Astrocyte (in vitro differentiated cells and primary cell): ENCODE measurements around the gene AK9. TPM values are rescaled to one million over a fixed set of nuclear protein-coding genes. Genes with fewer than 3 reads are reported as not detected.

Experiments
- DNase-seq: peaks from one replicate; pipeline ENCODE4 v3.0.0-alpha.2; 2010; ENCODE audit warnings: low read depth
- FAIRE-seq: peaks from 2 replicates; lab custom pipeline; 2011; peaks lifted over from hg19 to GRCh38; lab: Jason Lieb, UNC
- H2AFZ ChIP-seq: 2 replicates; pipeline ENCODE4 v1.6.0; 2012; ENCODE audit warnings: low read depth, low read length, inconsistent platforms
- H3K27ac ChIP-seq: 2 replicates; pipeline ENCODE4 v1.5.1; 2011; ENCODE audit warnings: low read depth, low read length, inconsistent platforms
- H3K27me3 ChIP-seq: 2 replicates; pipeline ENCODE4 v1.6.0; 2011; ENCODE audit warnings: low read length, inconsistent platforms; ENCODE audit not compliant: insufficient read depth
- H3K36me3 ChIP-seq: 2 replicates; pipeline ENCODE4 v1.5.1; 2011; ENCODE audit warnings: low read length, inconsistent platforms; ENCODE audit not compliant: insufficient read depth
- H3K4me1 ChIP-seq: 2 replicates; pipeline ENCODE4 v1.5.1; 2011; ENCODE audit warnings: low read length, inconsistent platforms; ENCODE audit not compliant: insufficient read depth
- H3K4me2 ChIP-seq: 2 replicates; pipeline ENCODE4 v1.6.0; 2012; ENCODE audit warnings: low read length, inconsistent platforms
- H3K4me3 ChIP-seq: 2 replicates; pipeline ENCODE4 v1.5.1; 2011; ENCODE audit warnings: low read depth, mild to moderate bottlenecking, low read length, inconsistent platforms; ENCODE audit not compliant: insufficient read depth
- H3K79me2 ChIP-seq: 2 replicates; pipeline ENCODE4 v1.6.0; 2012; ENCODE audit warnings: mild to moderate bottlenecking, low read length, inconsistent platforms; ENCODE audit not compliant: insufficient read depth
- H3K9ac ChIP-seq: 2 replicates; pipeline ENCODE4 v1.6.0; 2012; ENCODE audit warnings: mild to moderate bottlenecking, low read length, inconsistent platforms
- H3K9me3 ChIP-seq: 2 replicates; pipeline ENCODE4 v1.5.1; 2012; ENCODE audit warnings: low read depth, mild to moderate bottlenecking, low read length, inconsistent platforms; ENCODE audit not compliant: insufficient read depth
- H4K20me1 ChIP-seq: 2 replicates; pipeline ENCODE4 v1.6.0; 2012; ENCODE audit warnings: low read length, inconsistent platforms; ENCODE audit not compliant: insufficient read depth
- H3K27ac Mint-ChIP-seq: one replicate; pipeline ENCODE4 v1.8.0; 2021; ENCODE audit warnings: mild to moderate bottlenecking, mixed read lengths; ENCODE audit not compliant: unreplicated experiment
- H3K27me3 Mint-ChIP-seq: one replicate; pipeline ENCODE4 v1.8.0; 2021; ENCODE audit warnings: low read depth, mixed read lengths; ENCODE audit not compliant: unreplicated experiment
- H3K36me3 Mint-ChIP-seq: one replicate; pipeline ENCODE4 v1.8.0; 2021; ENCODE audit warnings: low read depth, mixed read lengths; ENCODE audit not compliant: unreplicated experiment
- H3K4me1 Mint-ChIP-seq: one replicate; pipeline ENCODE4 v1.8.0; 2021; ENCODE audit warnings: low read depth, mixed read lengths; ENCODE audit not compliant: unreplicated experiment
- H3K4me3 Mint-ChIP-seq: one replicate; pipeline ENCODE4 v1.8.0; 2021; ENCODE audit warnings: mild to moderate bottlenecking, moderate library complexity, mixed read lengths; ENCODE audit not compliant: unreplicated experiment
- H3K9me3 Mint-ChIP-seq: one replicate; pipeline ENCODE4 v1.8.0; 2021; ENCODE audit warnings: mild to moderate bottlenecking, mixed read lengths; ENCODE audit not compliant: unreplicated experiment
- CTCF ChIP-seq: IDR thresholded peaks from 2 replicates; pipeline ENCODE4 v1.5.1; 2011; ENCODE audit warnings: low read depth, mild to moderate bottlenecking, inconsistent platforms, low read length, moderate library complexity; ENCODE audit not compliant: insufficient read depth
- EZH2 ChIP-seq: IDR thresholded peaks from 2 replicates; pipeline ENCODE4 v1.6.1; 2012; ENCODE audit warnings: mild to moderate bottlenecking, low read length, inconsistent platforms; ENCODE audit not compliant: insufficient read depth
- total RNA-seq: library from RNA; stranded (reverse); gene quantifications from 2 replicates; pipeline ENCODE4 v1.2.1, GENCODE V29; 2021

AK9 gene
- total RNA-seq, 1 donor from 2014 or later, result 3.4 TPM

GRCh38 chr6:109498936-109499335, 192.1 kb downstream of the AK9 start:
- no peak overlapping the region for H2AFZ ChIP-seq
- no peak overlapping the region for H3K9ac ChIP-seq
- no peaks in the 10 kb centered on the region for H3K79me2 ChIP-seq
- no peak for DNase-seq
- H3K4me2 ChIP-seq, result no peak overlapping the region
- FAIRE-seq, result no peak
- H3K4me1 ChIP-seq, result no peaks in the 10 kb centered on the region
- H3K9me3 Mint-ChIP-seq, result no peaks in the 10 kb centered on the region
- H3K27ac ChIP-seq, result no peak overlapping the region
- H3K4me1 Mint-ChIP-seq, result no peaks in the 10 kb centered on the region
- H3K36me3 Mint-ChIP-seq, result no peaks in the 10 kb centered on the region
- H3K9me3 ChIP-seq, result no peaks in the 10 kb centered on the region
- no peaks in the 10 kb centered on the region for H3K27me3 ChIP-seq
- H3K27ac Mint-ChIP-seq, result no peak overlapping the region
- TF ChIP-seq EZH2, result no peak
- TF ChIP-seq CTCF, result no peak
- H3K27me3 Mint-ChIP-seq, result peaks cover 7% of the 10 kb centered on the region
- no peak overlapping the region for H3K4me3 ChIP-seq
- H4K20me1 ChIP-seq, result no peaks in the 10 kb centered on the region
- no peaks in the 10 kb centered on the region for H3K36me3 ChIP-seq
- H3K4me3 Mint-ChIP-seq, result no peak overlapping the region

GRCh38 chr6:109498052-109498451, 192.9 kb downstream of the AK9 start:
- Histone ChIP-seq H3K4me1 (no peaks in the 10 kb centered on the region), H3K27ac (no peak overlapping the region), H3K36me3 (no peaks in the 10 kb centered on the region), H3K9ac (no peak overlapping the region), H3K79me2 (no peaks in the 10 kb centered on the region), H3K27me3 (no peaks in the 10 kb centered on the region), H3K4me3 (no peak overlapping the region), H3K9me3 (no peaks in the 10 kb centered on the region), H2AFZ (no peak overlapping the region), H4K20me1 (no peaks in the 10 kb centered on the region), H3K4me2 (no peak overlapping the region)
- H3K27ac Mint-ChIP-seq, result no peak overlapping the region
- no peaks in the 10 kb centered on the region for H3K9me3 Mint-ChIP-seq
- no peaks in the 10 kb centered on the region for H3K36me3 Mint-ChIP-seq
- no peak for DNase-seq
- H3K4me3 Mint-ChIP-seq, result no peak overlapping the region
- TF ChIP-seq CTCF, result no peak
- no peaks in the 10 kb centered on the region for H3K4me1 Mint-ChIP-seq
- no peak for FAIRE-seq
- H3K27me3 Mint-ChIP-seq, result peaks cover 7% of the 10 kb centered on the region

- Histone ChIP-seq H3K4me2 (no peak overlapping the region), H2AFZ (no peak overlapping the region), H3K9ac (no peak overlapping the region), H3K27me3 (no peaks in the 10 kb centered on the region), H3K79me2 (no peaks in the 10 kb centered on the region), H3K36me3 (no peaks in the 10 kb centered on the region), H3K4me3 (no peak overlapping the region), H4K20me1 (no peaks in the 10 kb centered on the region), H3K4me1 (no peaks in the 10 kb centered on the region), H3K9me3 (no peaks in the 10 kb centered on the region), H3K27ac (no peak overlapping the region)
- no peak overlapping the region for H3K27ac Mint-ChIP-seq
- TF ChIP-seq CTCF, result no peak
- no peak for TF ChIP-seq EZH2
- H3K27me3 Mint-ChIP-seq, result peaks cover 7% of the 10 kb centered on the region
- H3K9me3 Mint-ChIP-seq, result no peaks in the 10 kb centered on the region
- DNase-seq (no peak), FAIRE-seq (no peak)
- H3K4me3 Mint-ChIP-seq, result no peak overlapping the region
- H3K4me1 Mint-ChIP-seq, result peaks cover 9% of the 10 kb centered on the region
- H3K36me3 Mint-ChIP-seq, result no peaks in the 10 kb centered on the region
Observed at GRCh38 chr6:109496036-109496772, 194.8 kb downstream of the AK9 start.
